Body of pancreas (tissue), 4 donors: ENCODE measurements around the gene TRMT1. TPM values are rescaled to one million over a fixed set of nuclear protein-coding genes. Genes with fewer than 3 reads are reported as not detected.

Source experiments
- ATAC-seq: fragments of 150-250 bp; one replicate; pipeline ENCODE4 v1.9.1; 2016
- DNase-seq, 4 donors: peaks; one replicate each; pipeline ENCODE4 v3.0.0-alpha.2; 2019
- H3K27ac ChIP-seq, 4 donors: fragments of 200-600 bp; sonication (generic); 1 replicate in 3 of 4; 2 replicates in 1 of 4; pipeline versions ENCODE4 v1.5.1 to v1.6.1; 2016 to 2019; ENCODE audit warnings: mild to moderate bottlenecking in 1 of 4, mixed read lengths in 1 of 4, moderate library complexity in 1 of 4
- H3K27me3 ChIP-seq, 2 donors: fragments of 200-600 bp; sonication (generic); one replicate each; pipeline ENCODE4 v1.6.0; 2016; ENCODE audit warnings: mild to moderate bottlenecking in 1 of 2
- H3K36me3 ChIP-seq, 2 donors: fragments of 200-600 bp; sonication (generic); replicated peaks in 1 of 2; 2 replicates each; pipeline ENCODE4 v1.5.1; 2016; ENCODE audit warnings: low read depth in 2 of 2; ENCODE audit not compliant: insufficient read depth in 1 of 2
- H3K4me1 ChIP-seq: fragments of 200-600 bp; sonication (generic); one replicate; pipeline ENCODE4 v1.6.0; 2016
- H3K4me3 ChIP-seq, 2 donors: fragments of 200-600 bp; sonication (generic); 1 replicate in 1 of 2; 2 replicates in 1 of 2; pipeline ENCODE4 v1.5.1; 2016 to 2019
- H3K9me3 ChIP-seq, 3 donors: fragments of 200-600 bp; sonication (generic); 1 replicate in 2 of 3; 2 replicates in 1 of 3; pipeline ENCODE4 v1.5.1; 2016
- CTCF ChIP-seq, 7 experiments: fragments of 450-650 bp in 4 of 7; fragments of 200-600 bp in 3 of 7; sonication (generic) in 3 of 7; IDR thresholded peaks; one replicate each; pipeline ENCODE4 v1.5.1; 2016 to 2019; ENCODE audit warnings: antibody characterized with exemption in 7 of 7
- POLR2A ChIP-seq, 3 donors: fragments of 450-650 bp; IDR thresholded peaks; one replicate each; pipeline ENCODE4 v1.6.1; 2016; ENCODE audit warnings: antibody characterized with exemption in 3 of 3, mild to moderate bottlenecking in 2 of 3
- WGBS, 2 donors: methylation state at CpG; one replicate each; pipeline ENCODE4 v1.1.5; 2017; 5-methylcytosine and 5-hydroxymethylcytosine counted together
- intact Hi-C: fragments of 100-400 bp; cut with DNase I; formaldehyde crosslinking; loops from one replicate; pipeline ENCODE4 v1.15.1; 2023
- total RNA-seq, 2 donors: library from RNA; depleted of rRNA; stranded (reverse); fragments of >200 nt; gene quantifications; one replicate each; pipeline ENCODE4 v1.1.0, GENCODE V29; 2016

TRMT1 gene
- total RNA-seq, 2 donors from 2014 or later = 21.5 to 36.3 TPM

- peaks cover 93% of the 10 kb centered on the region for H3K4me1 ChIP-seq
- DNase-seq = no peak
Observed at GRCh38 chr19:13056052-13056660, 60.4 kb downstream of the TRMT1 start.

GRCh38 chr19:13055213-13056051 is 61.1 kb downstream of the TRMT1 start:
- H3K9me3 ChIP-seq = no peaks in the 10 kb centered on the region
- intact Hi-C loops = no loop called here
- peak; percentile 53 to 74 (median 66) for DNase-seq
- whole genome bisulfite sequencing, 2 donors = 54 to 68% methylated on average over 10 to 25 of the region's 29 CpGs
- no peaks in the 10 kb centered on the region for H3K27me3 ChIP-seq
- no peak overlapping the region for H3K4me3 ChIP-seq
- ATAC-seq = peak; percentile 45
- TF ChIP-seq POLR2A (IDR thresholded peaks at IDR 0.05) (peak in 2 of 3 donors; percentile 17 to 27), CTCF (IDR thresholded peaks at IDR 0.05) (no peak)
- peak overlapping the region; percentile 87 to 96 (median 91) for H3K27ac ChIP-seq
- H3K4me1 ChIP-seq = peaks cover 93% of the 10 kb centered on the region
- H3K36me3 ChIP-seq = no peaks in the 10 kb centered on the region

More at GRCh38 chr19:13056052-13056660, 60.4 kb downstream of the TRMT1 start:
- Histone ChIP-seq H3K9me3 (no peaks in the 10 kb centered on the region), H3K36me3 (no peaks in the 10 kb centered on the region), H3K27me3 (no peaks in the 10 kb centered on the region), H3K4me3 (no peak overlapping the region), H3K27ac (peak overlapping the region; percentile 87 to 96 (median 91))
- WGBS, 2 donors = 43 to 74% methylated on average over 11 to 17 of the region's 17 CpGs
- intact Hi-C loops = no loop called here
- ATAC-seq = no peak
- TF ChIP-seq CTCF (IDR thresholded peaks at IDR 0.05) (no peak), POLR2A (IDR thresholded peaks at IDR 0.05) (no peak)

Other genes starting within 250 kb of the TRMT1 start
- gene DNASE2, start 235.3 kb downstream of the TRMT1 start, total RNA-seq = 10 to 100 TPM in 1 of 2 donors, 1 to 10 TPM in 1; 6.9 to 28.3 TPM
- gene KLF1, start 229.5 kb downstream of the TRMT1 start, total RNA-seq = not detected
- 10 to 100 TPM; 17.4 to 57.7 TPM for gene GCDH, start 225.6 kb downstream of the TRMT1 start, total RNA-seq
- not detected for gene SYCE2, start 197.4 kb downstream of the TRMT1 start, total RNA-seq
- gene FARSA, start 183.0 kb downstream of the TRMT1 start, total RNA-seq = 10 to 100 TPM; 25.9 to 35.6 TPM
- gene CALR, start 178.1 kb downstream of the TRMT1 start, total RNA-seq = 100 to 1,000 TPM; 298 to 388 TPM
- gene RAD23A, start 170.9 kb downstream of the TRMT1 start, total RNA-seq = 10 to 100 TPM; 53.7 to 94.6 TPM
- 10 to 100 TPM; 31.3 to 42.0 TPM for gene GADD45GIP1, start 159.5 kb downstream of the TRMT1 start, total RNA-seq
- not detected for gene DAND5, start 147.2 kb downstream of the TRMT1 start, total RNA-seq
- 10 to 100 TPM; 16.9 to 26.7 TPM for gene NFIX, start 121.3 kb downstream of the TRMT1 start, total RNA-seq
- gene LYL1, start 13.9 kb downstream of the TRMT1 start, total RNA-seq = 1 to 10 TPM; 3.4 to 6.9 TPM
- gene NACC1, start 1.5 kb upstream of the TRMT1 start, total RNA-seq = 10 to 100 TPM in 1 of 2 donors, 1 to 10 TPM in 1; 6.0 to 15.5 TPM
- gene STX10, start 33.6 kb upstream of the TRMT1 start, total RNA-seq = 10 to 100 TPM; 54.2 to 65.3 TPM
- gene IER2, start 33.7 kb upstream of the TRMT1 start, total RNA-seq = 100 to 1,000 TPM; 162 to 857 TPM